ENCODE results near the gene LRP5.

DNA sequence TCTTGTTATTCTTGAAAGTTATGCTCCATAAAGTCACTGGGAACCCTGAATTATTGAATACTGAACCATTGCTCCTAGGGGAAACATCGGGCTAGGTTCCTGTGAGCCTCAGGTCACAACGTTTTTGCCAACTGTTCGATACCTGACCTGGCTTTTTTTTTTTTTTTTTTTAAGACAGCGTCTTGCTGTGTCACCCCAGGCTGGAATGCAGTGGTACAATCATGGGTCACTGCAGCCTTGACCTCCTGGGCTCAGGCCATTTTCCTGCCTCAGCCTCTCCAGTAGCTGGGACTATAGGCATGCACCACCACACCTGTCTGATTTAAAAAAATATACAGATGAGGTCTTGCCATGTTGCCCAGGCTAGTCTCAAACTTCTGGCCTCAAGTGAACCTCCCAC is 22.5 kb downstream of the LRP5 start:
- TF ChIP-seq, protein P1, sequence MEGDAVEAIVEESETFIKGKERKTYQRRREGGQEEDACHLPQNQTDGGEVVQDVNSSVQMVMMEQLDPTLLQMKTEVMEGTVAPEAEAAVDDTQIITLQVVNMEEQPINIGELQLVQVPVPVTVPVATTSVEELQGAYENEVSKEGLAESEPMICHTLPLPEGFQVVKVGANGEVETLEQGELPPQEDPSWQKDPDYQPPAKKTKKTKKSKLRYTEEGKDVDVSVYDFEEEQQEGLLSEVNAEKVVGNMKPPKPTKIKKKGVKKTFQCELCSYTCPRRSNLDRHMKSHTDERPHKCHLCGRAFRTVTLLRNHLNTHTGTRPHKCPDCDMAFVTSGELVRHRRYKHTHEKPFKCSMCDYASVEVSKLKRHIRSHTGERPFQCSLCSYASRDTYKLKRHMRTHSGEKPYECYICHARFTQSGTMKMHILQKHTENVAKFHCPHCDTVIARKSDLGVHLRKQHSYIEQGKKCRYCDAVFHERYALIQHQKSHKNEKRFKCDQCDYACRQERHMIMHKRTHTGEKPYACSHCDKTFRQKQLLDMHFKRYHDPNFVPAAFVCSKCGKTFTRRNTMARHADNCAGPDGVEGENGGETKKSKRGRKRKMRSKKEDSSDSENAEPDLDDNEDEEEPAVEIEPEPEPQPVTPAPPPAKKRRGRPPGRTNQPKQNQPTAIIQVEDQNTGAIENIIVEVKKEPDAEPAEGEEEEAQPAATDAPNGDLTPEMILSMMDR (conservative IDR thresholded peaks at IDR 0.05; ENCODE audit: low read depth in 2 of 2): no peak
- no peak for TF ChIP-seq EZH2 (IDR thresholded peaks at IDR 0.05; ENCODE audit: low read depth, unreplicated experiment)
- TF ChIP-seq, protein P2, sequence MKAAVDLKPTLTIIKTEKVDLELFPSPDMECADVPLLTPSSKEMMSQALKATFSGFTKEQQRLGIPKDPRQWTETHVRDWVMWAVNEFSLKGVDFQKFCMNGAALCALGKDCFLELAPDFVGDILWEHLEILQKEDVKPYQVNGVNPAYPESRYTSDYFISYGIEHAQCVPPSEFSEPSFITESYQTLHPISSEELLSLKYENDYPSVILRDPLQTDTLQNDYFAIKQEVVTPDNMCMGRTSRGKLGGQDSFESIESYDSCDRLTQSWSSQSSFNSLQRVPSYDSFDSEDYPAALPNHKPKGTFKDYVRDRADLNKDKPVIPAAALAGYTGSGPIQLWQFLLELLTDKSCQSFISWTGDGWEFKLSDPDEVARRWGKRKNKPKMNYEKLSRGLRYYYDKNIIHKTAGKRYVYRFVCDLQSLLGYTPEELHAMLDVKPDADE (IDR thresholded peaks at IDR 0.05): no peak
